AG09319 (cell line): ENCODE measurements around the gene KNTC1.

ENCODE experiments used
- DNase-seq: peaks from one replicate; pipeline ENCODE4 v3.0.0-alpha.2; 2010; ENCODE audit warnings: low read depth; ENCODE audit errors: extremely low read depth
- CTCF ChIP-seq: IDR thresholded peaks from 2 replicates; pipeline ENCODE4 v1.5.1; 2011; ENCODE audit warnings: low read depth, mild to moderate bottlenecking, inconsistent platforms, low read length, moderate library complexity

Gene KNTC1

GRCh38 chr12:122527478-122527944, 462 bp downstream of the KNTC1 start:
- TF ChIP-seq CTCF = no peak
- DNase-seq = no peak

- no peak for DNase-seq
- no peak for TF ChIP-seq CTCF
Observed at GRCh38 chr12:122528582-122528981, 1.5 kb downstream of the KNTC1 start.

GRCh38 chr12:122528992-122529391, 1.9 kb downstream of the KNTC1 start:
- no peak for TF ChIP-seq CTCF
- DNase-seq = no peak

GRCh38 chr12:122533856-122534255, 6.8 kb downstream of the KNTC1 start:
- no peak for DNase-seq
- TF ChIP-seq CTCF = no peak

GRCh38 chr12:122537021-122537420, 10.0 kb downstream of the KNTC1 start:
- no peak for TF ChIP-seq CTCF
- no peak for DNase-seq

- no peak for DNase-seq
- no peak for TF ChIP-seq CTCF
Observed at GRCh38 chr12:122538496-122538895, 11.4 kb downstream of the KNTC1 start.

GRCh38 chr12:122544537-122544936, 17.5 kb downstream of the KNTC1 start:
- DNase-seq = no peak
- TF ChIP-seq CTCF = no peak
